ENCODE measurements around the gene UBN1. TPM values are rescaled to one million over a fixed set of nuclear protein-coding genes. Genes with fewer than 3 reads are reported as not detected.

UBN1 gene
- total and polyA plus RNA-seq, 2 of the 13 experiments (the other 11 are each of a cell fraction or from before 2014, with no cell fraction given) = 10.6 to 23.5 TPM

DNA sequence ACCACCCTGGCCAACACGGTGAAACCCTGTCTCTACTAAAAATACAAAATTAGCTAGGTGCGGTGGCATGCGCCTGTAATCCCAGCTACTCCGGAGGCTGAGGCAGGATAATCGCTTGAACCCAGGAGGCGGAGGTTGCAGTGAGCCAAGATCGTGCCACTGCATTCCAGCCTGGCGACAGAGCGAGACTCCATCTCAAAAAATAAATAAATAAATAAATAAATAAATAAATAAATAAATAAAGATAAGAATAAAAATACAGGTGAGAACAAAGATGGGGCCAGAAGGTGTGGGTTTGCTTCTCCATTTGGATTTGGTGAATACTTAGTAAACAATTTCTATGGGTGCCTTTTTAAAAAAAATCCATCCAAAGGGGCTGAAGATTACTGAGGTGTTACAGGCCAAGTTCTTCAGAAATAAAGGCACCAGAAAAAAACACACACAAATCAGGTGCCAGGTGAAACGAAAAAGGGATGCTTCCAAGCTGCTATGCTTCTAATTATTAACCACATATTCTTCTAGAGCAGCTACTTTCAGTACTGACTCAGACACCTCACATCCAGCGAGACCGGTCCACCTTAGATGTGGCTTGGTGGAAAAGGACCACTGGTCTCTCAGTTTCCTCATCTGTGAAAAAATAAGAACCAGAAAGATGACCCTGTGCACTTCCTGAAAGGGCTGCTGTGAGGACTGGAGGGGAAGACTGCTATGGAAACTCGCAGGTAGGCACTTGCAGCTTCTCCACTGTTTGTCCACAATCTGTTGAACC is 9.4 kb upstream of the UBN1 start:
- Histone ChIP-seq H3K36me3 (replicated peaks in 1 of 2; ENCODE audit: control insufficient read depth in 1 of 2, insufficient read depth in 2 of 2, low read length in 2 of 2) (peaks cover 18 to 69% of the 10 kb centered on the region in 2 experiments), H2AFZ (ENCODE audit: low read length) (no peak overlapping the region), H3K9ac (ENCODE audit: insufficient read depth, low read depth, low read length) (no peak overlapping the region), H3K79me2 (ENCODE audit: insufficient read depth, low read length) (peaks cover 8% of the 10 kb centered on the region), H3K27me3 (ENCODE audit: control insufficient read depth in 1 of 2, insufficient read depth in 2 of 2, low read length in 2 of 2) (no peaks in the 10 kb centered on the region), H3K4me2 (ENCODE audit: low read depth, low read length) (no peak overlapping the region), H3K27ac (ENCODE audit: extremely low read length, insufficient read depth, low read length) (no peak overlapping the region), H3K4me3 (replicated peaks in 1 of 3; ENCODE audit: insufficient read depth in 1 of 3, low read depth in 2 of 3, low read length in 3 of 3) (no peak overlapping the region), H4K20me1 (ENCODE audit: insufficient read depth, low read length) (no peaks in the 10 kb centered on the region), H3K9me3 (ENCODE audit: low read length) (no peaks in the 10 kb centered on the region), H3K4me1 (ENCODE audit: insufficient read depth, low read length) (no peaks in the 10 kb centered on the region)
- intact Hi-C loops (cut with micrococcal nuclease; ENCODE audit: unreplicated experiment) = no loop called here
- DNase-seq (ENCODE audit: low spot score) (no peak), FAIRE-seq (no peak), ATAC-seq (no peak)
- CTCF ChIA-PET (ENCODE audit: low intra/inter-chr PET ratio, low total read pairs) = no interaction called here
- no TSS peak for BruUV-seq (replicated peaks)
- in situ Hi-C loops (cut with HindIII; ENCODE audit: extremely low pct_ligation_motif_present, low pct_unique_long_range_greater_than_20kb) = no loop called here
- TF ChIP-seq NFYB (CRISPR knock-in tag; IDR thresholded peaks at IDR 0.05) = no peak
- TF ChIP-seq, protein P1, sequence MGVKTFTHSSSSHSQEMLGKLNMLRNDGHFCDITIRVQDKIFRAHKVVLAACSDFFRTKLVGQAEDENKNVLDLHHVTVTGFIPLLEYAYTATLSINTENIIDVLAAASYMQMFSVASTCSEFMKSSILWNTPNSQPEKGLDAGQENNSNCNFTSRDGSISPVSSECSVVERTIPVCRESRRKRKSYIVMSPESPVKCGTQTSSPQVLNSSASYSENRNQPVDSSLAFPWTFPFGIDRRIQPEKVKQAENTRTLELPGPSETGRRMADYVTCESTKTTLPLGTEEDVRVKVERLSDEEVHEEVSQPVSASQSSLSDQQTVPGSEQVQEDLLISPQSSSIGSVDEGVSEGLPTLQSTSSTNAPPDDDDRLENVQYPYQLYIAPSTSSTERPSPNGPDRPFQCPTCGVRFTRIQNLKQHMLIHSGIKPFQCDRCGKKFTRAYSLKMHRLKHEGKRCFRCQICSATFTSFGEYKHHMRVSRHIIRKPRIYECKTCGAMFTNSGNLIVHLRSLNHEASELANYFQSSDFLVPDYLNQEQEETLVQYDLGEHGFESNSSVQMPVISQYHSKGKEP (CRISPR knock-in tag; IDR thresholded peaks at IDR 0.05) = no peak
- TF ChIP-seq HNF4G (IDR thresholded peaks at IDR 0.05; ENCODE audit: borderline replicate concordance, low read depth, low read length) = no peak
- no peak for TF ChIP-seq HNF4G (CRISPR knock-in tag; IDR thresholded peaks at IDR 0.05; ENCODE audit: borderline replicate concordance, low read depth)
- TF ChIP-seq SALL2 (CRISPR knock-in tag; IDR thresholded peaks at IDR 0.05) = no peak
- no peak for TF ChIP-seq ZNF788 (CRISPR knock-in tag; IDR thresholded peaks at IDR 0.05; ENCODE audit: borderline replicate concordance)
- TF ChIP-seq ZNF607 (CRISPR knock-in tag; IDR thresholded peaks at IDR 0.05; ENCODE audit: borderline replicate concordance) = no peak
- no peak for TF ChIP-seq EZH2 (conservative IDR thresholded peaks at IDR 0.05; ENCODE audit: low read depth, low read length)
- no peak for TF ChIP-seq TBX3 (IDR thresholded peaks at IDR 0.05; ENCODE audit: borderline replicate concordance)
- TF ChIP-seq RXRB (CRISPR knock-in tag; IDR thresholded peaks at IDR 0.05; ENCODE audit: borderline replicate concordance) = no peak
- TF ChIP-seq, protein P2, sequence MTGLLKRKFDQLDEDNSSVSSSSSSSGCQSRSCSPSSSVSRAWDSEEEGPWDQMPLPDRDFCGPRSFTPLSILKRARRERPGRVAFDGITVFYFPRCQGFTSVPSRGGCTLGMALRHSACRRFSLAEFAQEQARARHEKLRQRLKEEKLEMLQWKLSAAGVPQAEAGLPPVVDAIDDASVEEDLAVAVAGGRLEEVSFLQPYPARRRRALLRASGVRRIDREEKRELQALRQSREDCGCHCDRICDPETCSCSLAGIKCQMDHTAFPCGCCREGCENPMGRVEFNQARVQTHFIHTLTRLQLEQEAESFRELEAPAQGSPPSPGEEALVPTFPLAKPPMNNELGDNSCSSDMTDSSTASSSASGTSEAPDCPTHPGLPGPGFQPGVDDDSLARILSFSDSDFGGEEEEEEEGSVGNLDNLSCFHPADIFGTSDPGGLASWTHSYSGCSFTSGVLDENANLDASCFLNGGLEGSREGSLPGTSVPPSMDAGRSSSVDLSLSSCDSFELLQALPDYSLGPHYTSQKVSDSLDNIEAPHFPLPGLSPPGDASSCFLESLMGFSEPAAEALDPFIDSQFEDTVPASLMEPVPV (CRISPR knock-in tag; IDR thresholded peaks at IDR 0.05) = no peak
- TF ChIP-seq NFKBIZ (CRISPR knock-in tag; IDR thresholded peaks at IDR 0.05) = no peak
- TF ChIP-seq ZFP37 (CRISPR knock-in tag; IDR thresholded peaks at IDR 0.05; ENCODE audit: borderline replicate concordance) = no peak
- TF ChIP-seq U2AF1 (optimal IDR thresholded peaks at IDR 0.05; ENCODE audit: low read depth, low read length) = no peak
- TF ChIP-seq ZSCAN30 (CRISPR knock-in tag; IDR thresholded peaks at IDR 0.05) = no peak
- no peak for TF ChIP-seq NFE2 (CRISPR knock-in tag; IDR thresholded peaks at IDR 0.05)
- no peak for TF ChIP-seq NRL (CRISPR knock-in tag; IDR thresholded peaks at IDR 0.05; ENCODE audit: borderline replicate concordance)
- TF ChIP-seq, protein P3, sequence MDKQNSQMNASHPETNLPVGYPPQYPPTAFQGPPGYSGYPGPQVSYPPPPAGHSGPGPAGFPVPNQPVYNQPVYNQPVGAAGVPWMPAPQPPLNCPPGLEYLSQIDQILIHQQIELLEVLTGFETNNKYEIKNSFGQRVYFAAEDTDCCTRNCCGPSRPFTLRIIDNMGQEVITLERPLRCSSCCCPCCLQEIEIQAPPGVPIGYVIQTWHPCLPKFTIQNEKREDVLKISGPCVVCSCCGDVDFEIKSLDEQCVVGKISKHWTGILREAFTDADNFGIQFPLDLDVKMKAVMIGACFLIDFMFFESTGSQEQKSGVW (CRISPR knock-in tag; IDR thresholded peaks at IDR 0.05; ENCODE audit: borderline replicate concordance) = no peak
- no peak for TF ChIP-seq CHD4 (IDR thresholded peaks at IDR 0.05; ENCODE audit: borderline replicate concordance, low read length)
- POLR2A ChIA-PET = no interaction called here
- 91% methylated on average over 13 of the region's 13 CpGs for WGBS (ENCODE audit: low lambda C conversion rate)

Data from HepG2 (cell line).